ENCODE data around the gene CNGA1.
A peak's percentile ranks its signal among the peaks of the same experiment; 100 is the strongest.

Gene CNGA1

GRCh38 chr4:48016141-48017107 lies at the start of gene CNGA1, which contains the start of gene NIPAL1:
Gene CNGA1, minus strand, starts transcription at chr4:48016681. Its CDS starts 63,992 bp downstream, at chr4:47952689.
Gene NIPAL1, plus strand, starts transcription at chr4:48016772. Its CDS starts 68 bp downstream, at chr4:48016840.
- peak; percentile 53 for TF ChIP-seq CTCF (IDR thresholded peaks at IDR 0.05; ENCODE audit: low read length, missing control alignments)
- peak within 1 kb of the TSS; percentile 70 for H3K4me3 ChIP-seq (replicated peaks; ENCODE audit: low read depth, low read length)
- peak; percentile 69 for DNase-seq (ENCODE audit: low read depth)

- no peak for TF ChIP-seq CTCF (IDR thresholded peaks at IDR 0.05; ENCODE audit: low read length, missing control alignments)
- H3K4me3 ChIP-seq (replicated peaks; ENCODE audit: low read depth, low read length): no peak overlapping the region
- no peak for DNase-seq (ENCODE audit: low read depth)
Observed at GRCh38 chr4:48065587-48066052, 49.1 kb upstream of the CNGA1 start.

GRCh38 chr4:48064349-48064748 lies 47.9 kb upstream of the CNGA1 start:
- DNase-seq (ENCODE audit: low read depth): no peak
- no peak for TF ChIP-seq CTCF (IDR thresholded peaks at IDR 0.05; ENCODE audit: low read length, missing control alignments)
- H3K4me3 ChIP-seq (replicated peaks; ENCODE audit: low read depth, low read length): no peak overlapping the region

- H3K4me3 ChIP-seq (replicated peaks; ENCODE audit: low read depth, low read length): no peak overlapping the region
- TF ChIP-seq CTCF (IDR thresholded peaks at IDR 0.05; ENCODE audit: low read length, missing control alignments): no peak
- no peak for DNase-seq (ENCODE audit: low read depth)
Observed at GRCh38 chr4:48058617-48059530, 42.4 kb upstream of the CNGA1 start.

- no peak for TF ChIP-seq CTCF (IDR thresholded peaks at IDR 0.05; ENCODE audit: low read length, missing control alignments)
- no peak for DNase-seq (ENCODE audit: low read depth)
- H3K4me3 ChIP-seq (replicated peaks; ENCODE audit: low read depth, low read length): no peak overlapping the region
Observed at GRCh38 chr4:48051078-48051477, 34.6 kb upstream of the CNGA1 start.

- TF ChIP-seq CTCF (IDR thresholded peaks at IDR 0.05; ENCODE audit: low read length, missing control alignments): no peak
- no peak overlapping the region for H3K4me3 ChIP-seq (replicated peaks; ENCODE audit: low read depth, low read length)
- no peak for DNase-seq (ENCODE audit: low read depth)
Observed at GRCh38 chr4:48049483-48049882, 33.0 kb upstream of the CNGA1 start.
